ENCODE measurements around the gene ZFAND3.

- TF ChIP-seq POLR2A (IDR thresholded peaks at IDR 0.05; ENCODE audit: low read depth, low read length) = no peak
- peak; percentile 66 for TF ChIP-seq CTCF (conservative IDR thresholded peaks at IDR 0.05; ENCODE audit: low read depth, low read length)
- no peak for TF ChIP-seq USF2 (IDR thresholded peaks at IDR 0.05; ENCODE audit: low read depth, low read length)
- no peak for TF ChIP-seq CEBPB (IDR thresholded peaks at IDR 0.05; ENCODE audit: low read depth, low read length)
Observed at GRCh38 chr6:38034274-38034914, 214.9 kb downstream of the ZFAND3 start.

All from IMR-90 (cell line).